Progenitor cell of endocrine pancreas (in vitro differentiated cells): Measurements from ENCODE around the gene ADAM12. TPM values are rescaled to one million over a fixed set of nuclear protein-coding genes. Genes with fewer than 3 reads are reported as not detected.

Experiments
- DNase-seq: peaks from one replicate; pipeline ENCODE4 v3.0.0; 2021; ENCODE audit warnings: low spot score; ENCODE audit not compliant: unreplicated experiment
- H3K27ac Mint-ChIP-seq: 2 replicates; pipeline ENCODE4 v1.8.0; 2021; ENCODE audit warnings: mild to moderate bottlenecking, moderate library complexity, mixed read lengths
- H3K27me3 Mint-ChIP-seq: 2 replicates; pipeline ENCODE4 v1.8.0; 2021; ENCODE audit warnings: mixed read lengths
- H3K36me3 Mint-ChIP-seq: 2 replicates; pipeline ENCODE4 v1.8.0; 2022; ENCODE audit warnings: mixed read lengths; ENCODE audit not compliant: insufficient read depth
- H3K4me1 Mint-ChIP-seq: 2 replicates; pipeline ENCODE4 v1.8.0; 2021; ENCODE audit warnings: low read depth, mixed read lengths
- H3K4me3 Mint-ChIP-seq: 2 replicates; pipeline ENCODE4 v1.8.0; 2021; ENCODE audit warnings: low read depth, mild to moderate bottlenecking, moderate library complexity, mixed read lengths
- H3K9me3 Mint-ChIP-seq: 2 replicates; pipeline ENCODE4 v1.8.0; 2021; ENCODE audit warnings: low read depth, mixed read lengths
- total RNA-seq: library from RNA; stranded (reverse); gene quantifications from 2 replicates; pipeline ENCODE4 v1.2.1, GENCODE V29; 2021
- TF ChIP-seq, protein P1 (sequence below): fragments of 200-600 bp; sonication (generic); IDR thresholded peaks from one replicate; pipeline ENCODE4 v1.5.0; 2021; ENCODE audit warnings: antibody characterized with exemption, mild to moderate bottlenecking; ENCODE audit not compliant: unreplicated experiment

The ADAM12 gene
- total RNA-seq, 1 donor from 2014 or later: 1.8 TPM

- no peak overlapping the region for H3K4me3 Mint-ChIP-seq
Measured at GRCh38 chr10:126226205-126226604, 162.1 kb downstream of the ADAM12 start.

DNA sequence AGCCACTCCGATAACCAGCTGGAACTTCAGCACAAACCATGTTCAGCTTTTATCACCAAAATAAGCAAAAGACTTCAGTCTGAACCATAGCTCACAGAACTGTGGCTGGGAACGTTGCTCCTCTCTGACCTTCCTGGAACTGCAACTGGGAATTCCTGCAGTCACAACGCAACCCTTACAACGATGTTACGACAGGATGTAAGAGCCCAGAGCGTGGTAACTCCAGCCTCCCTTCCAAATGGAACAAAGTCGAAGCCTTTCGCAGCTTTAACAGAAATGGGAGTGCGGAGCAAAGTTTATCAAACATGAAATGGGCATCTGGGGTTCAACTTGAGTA lies 162.6 kb downstream of the ADAM12 start:
- no peaks in the 10 kb centered on the region for H3K9me3 Mint-ChIP-seq
- H3K4me3 Mint-ChIP-seq: no peak overlapping the region
- no peak overlapping the region for H3K27ac Mint-ChIP-seq
- no peaks in the 10 kb centered on the region for H3K4me1 Mint-ChIP-seq
- H3K36me3 Mint-ChIP-seq: no peaks in the 10 kb centered on the region
- H3K27me3 Mint-ChIP-seq: peaks cover 37% of the 10 kb centered on the region
- TF ChIP-seq, protein P1, sequence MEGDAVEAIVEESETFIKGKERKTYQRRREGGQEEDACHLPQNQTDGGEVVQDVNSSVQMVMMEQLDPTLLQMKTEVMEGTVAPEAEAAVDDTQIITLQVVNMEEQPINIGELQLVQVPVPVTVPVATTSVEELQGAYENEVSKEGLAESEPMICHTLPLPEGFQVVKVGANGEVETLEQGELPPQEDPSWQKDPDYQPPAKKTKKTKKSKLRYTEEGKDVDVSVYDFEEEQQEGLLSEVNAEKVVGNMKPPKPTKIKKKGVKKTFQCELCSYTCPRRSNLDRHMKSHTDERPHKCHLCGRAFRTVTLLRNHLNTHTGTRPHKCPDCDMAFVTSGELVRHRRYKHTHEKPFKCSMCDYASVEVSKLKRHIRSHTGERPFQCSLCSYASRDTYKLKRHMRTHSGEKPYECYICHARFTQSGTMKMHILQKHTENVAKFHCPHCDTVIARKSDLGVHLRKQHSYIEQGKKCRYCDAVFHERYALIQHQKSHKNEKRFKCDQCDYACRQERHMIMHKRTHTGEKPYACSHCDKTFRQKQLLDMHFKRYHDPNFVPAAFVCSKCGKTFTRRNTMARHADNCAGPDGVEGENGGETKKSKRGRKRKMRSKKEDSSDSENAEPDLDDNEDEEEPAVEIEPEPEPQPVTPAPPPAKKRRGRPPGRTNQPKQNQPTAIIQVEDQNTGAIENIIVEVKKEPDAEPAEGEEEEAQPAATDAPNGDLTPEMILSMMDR: no peak
- DNase-seq: no peak

More at GRCh38 chr10:126226205-126226604, 162.1 kb downstream of the ADAM12 start:
- Mint-ChIP-seq H3K27ac (no peak overlapping the region), H3K4me1 (no peaks in the 10 kb centered on the region), H3K36me3 (no peaks in the 10 kb centered on the region), H3K27me3 (peaks cover 34% of the 10 kb centered on the region), H3K9me3 (no peaks in the 10 kb centered on the region)
- TF ChIP-seq, protein P1: no peak
- no peak for DNase-seq

GRCh38 chr10:126224967-126225671 lies 163.2 kb downstream of the ADAM12 start:
- Mint-ChIP-seq H3K36me3 (no peaks in the 10 kb centered on the region), H3K27ac (no peak overlapping the region), H3K4me1 (peaks cover 1% of the 10 kb centered on the region), H3K9me3 (no peaks in the 10 kb centered on the region), H3K27me3 (peaks cover 38% of the 10 kb centered on the region), H3K4me3 (no peak overlapping the region)
- TF ChIP-seq, protein P1: no peak
- DNase-seq: no peak

- TF ChIP-seq, protein P1: no peak
- H3K4me1 Mint-ChIP-seq: peaks cover 2% of the 10 kb centered on the region
- H3K36me3 Mint-ChIP-seq: no peaks in the 10 kb centered on the region
- no peaks in the 10 kb centered on the region for H3K9me3 Mint-ChIP-seq
- DNase-seq: no peak
- peaks cover 42% of the 10 kb centered on the region for H3K27me3 Mint-ChIP-seq
- H3K27ac Mint-ChIP-seq: no peak overlapping the region
- no peak overlapping the region for H3K4me3 Mint-ChIP-seq
Measured at GRCh38 chr10:126223512-126224067, 164.7 kb downstream of the ADAM12 start.

DNA sequence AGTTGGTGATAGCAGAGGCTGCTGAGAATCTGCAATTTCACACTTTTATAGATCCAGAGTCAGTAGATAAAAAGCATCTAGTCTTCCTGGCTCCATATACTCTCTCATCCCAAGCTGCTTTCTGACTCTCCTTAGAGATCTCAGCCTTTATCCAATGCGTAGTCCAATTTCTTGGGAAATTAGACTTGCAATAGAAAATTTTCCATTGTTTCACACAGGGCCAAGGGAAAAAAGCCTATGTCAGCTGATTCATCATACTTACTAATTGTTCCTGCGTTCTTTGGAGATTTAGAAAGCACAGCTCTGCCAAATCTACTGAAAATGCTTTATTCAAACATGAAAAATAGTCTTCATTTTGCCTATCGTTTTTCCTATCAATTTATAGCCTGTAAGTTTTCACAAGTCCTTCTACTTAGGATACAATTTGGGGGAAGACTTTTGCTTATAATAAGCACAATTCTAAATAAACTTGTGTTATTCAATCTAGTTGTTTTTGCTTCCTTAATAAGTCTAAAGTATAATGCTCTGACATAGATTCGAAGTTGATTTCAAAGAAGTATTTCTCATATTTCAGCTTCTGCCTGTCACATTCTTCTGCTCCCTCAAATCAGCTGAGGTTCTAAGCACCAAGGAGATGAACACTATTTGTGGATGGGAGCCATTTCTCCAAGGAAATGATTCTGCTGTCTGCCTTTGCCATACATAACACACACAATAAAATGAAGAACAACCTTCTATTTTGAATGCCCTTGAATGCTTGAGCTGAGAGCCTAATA lies 165.4 kb downstream of the ADAM12 start:
- Mint-ChIP-seq H3K9me3 (no peaks in the 10 kb centered on the region), H3K27me3 (peaks cover 42% of the 10 kb centered on the region), H3K4me1 (peaks cover 2% of the 10 kb centered on the region), H3K4me3 (no peak overlapping the region), H3K36me3 (no peaks in the 10 kb centered on the region), H3K27ac (no peak overlapping the region)
- TF ChIP-seq, protein P1: no peak
- DNase-seq: no peak
